ENCODE data around the gene CNTD1. TPM values are rescaled to one million over a fixed set of nuclear protein-coding genes. Genes with fewer than 3 reads are reported as not detected.

The CNTD1 gene
- total and polyA plus RNA-seq, 12 donors: 0.11 to 0.42 (median 0.29) TPM; not detected in 7

DNA sequence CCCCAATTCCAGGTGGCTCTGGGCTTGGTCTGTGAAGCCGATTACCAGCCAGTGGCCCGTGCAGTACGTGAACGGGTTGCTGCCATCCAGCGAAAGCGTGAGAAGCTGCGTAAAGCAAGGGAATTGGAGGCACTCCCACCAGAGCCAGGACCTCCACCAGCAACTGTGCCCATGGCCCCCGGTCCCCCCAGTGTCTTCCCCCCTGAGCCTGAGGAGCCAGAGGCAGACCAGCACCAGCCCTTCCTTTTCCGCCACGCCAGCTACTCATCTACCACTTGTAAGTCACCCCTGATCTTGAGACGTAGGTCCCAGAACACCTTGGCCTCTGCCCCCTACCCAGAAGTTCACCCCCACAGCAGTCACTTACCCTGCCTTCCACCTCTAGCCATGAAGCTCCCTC lies 11.4 kb upstream of the CNTD1 start:
- intact Hi-C loops (cut with DNase I): no loop called here
- peaks cover 0 to 77% (median 60%) of the 10 kb centered on the region in 7 donors for H3K27me3 ChIP-seq
- ATAC-seq: no peak

DNA sequence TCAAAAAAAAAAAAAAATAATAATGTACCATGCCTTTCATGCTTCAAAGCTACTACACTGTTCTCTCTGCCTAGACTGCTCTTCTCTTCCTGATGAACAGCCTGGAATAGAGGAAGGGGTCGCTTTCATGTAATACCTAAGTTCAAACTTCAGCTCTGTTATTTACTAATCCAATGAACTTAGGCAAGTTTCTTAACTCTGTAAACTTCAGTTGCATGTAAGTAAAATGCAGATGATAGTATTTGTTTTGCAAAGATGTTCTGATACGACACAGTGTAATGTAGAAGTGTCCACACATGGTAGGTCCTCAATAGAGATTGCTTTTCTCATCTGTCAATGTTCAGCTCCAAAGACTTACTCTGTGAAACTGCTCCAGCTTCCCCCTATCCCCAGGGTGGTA lies 6.7 kb upstream of the CNTD1 start:
- DNase-seq (no peak), ATAC-seq (no peak)
- Histone ChIP-seq H3K27me3 (peaks cover 0 to 30% (median 13%) of the 10 kb centered on the region in 7 donors), H3K4me1 (peaks cover 0 to 4% (median 3%) of the 10 kb centered on the region in 9 donors), H3K4me3 (no peak overlapping the region), H3K27ac (no peak overlapping the region), H3K9me3 (no peaks in the 10 kb centered on the region), H3K36me3 (peaks cover 0 to 18% (median 4%) of the 10 kb centered on the region in 9 donors)
- WGBS, 2 donors: 67 to 74% methylated on average over 2 of the region's 2 CpGs
- TF ChIP-seq, protein P1, sequence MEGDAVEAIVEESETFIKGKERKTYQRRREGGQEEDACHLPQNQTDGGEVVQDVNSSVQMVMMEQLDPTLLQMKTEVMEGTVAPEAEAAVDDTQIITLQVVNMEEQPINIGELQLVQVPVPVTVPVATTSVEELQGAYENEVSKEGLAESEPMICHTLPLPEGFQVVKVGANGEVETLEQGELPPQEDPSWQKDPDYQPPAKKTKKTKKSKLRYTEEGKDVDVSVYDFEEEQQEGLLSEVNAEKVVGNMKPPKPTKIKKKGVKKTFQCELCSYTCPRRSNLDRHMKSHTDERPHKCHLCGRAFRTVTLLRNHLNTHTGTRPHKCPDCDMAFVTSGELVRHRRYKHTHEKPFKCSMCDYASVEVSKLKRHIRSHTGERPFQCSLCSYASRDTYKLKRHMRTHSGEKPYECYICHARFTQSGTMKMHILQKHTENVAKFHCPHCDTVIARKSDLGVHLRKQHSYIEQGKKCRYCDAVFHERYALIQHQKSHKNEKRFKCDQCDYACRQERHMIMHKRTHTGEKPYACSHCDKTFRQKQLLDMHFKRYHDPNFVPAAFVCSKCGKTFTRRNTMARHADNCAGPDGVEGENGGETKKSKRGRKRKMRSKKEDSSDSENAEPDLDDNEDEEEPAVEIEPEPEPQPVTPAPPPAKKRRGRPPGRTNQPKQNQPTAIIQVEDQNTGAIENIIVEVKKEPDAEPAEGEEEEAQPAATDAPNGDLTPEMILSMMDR (IDR thresholded peaks at IDR 0.05): no peak
- intact Hi-C loops (cut with DNase I): loop anchor here in 1 of 10 donors (10.0 kb wide), 1 partner anchor 187 kb away; the partner anchor contains the start of genes RETREG3 and TUBG1

More for the DNA sequence above, 11.4 kb upstream of the CNTD1 start:
- no peaks in the 10 kb centered on the region for H3K9me3 ChIP-seq
- H3K4me3 ChIP-seq: no peak overlapping the region
- H3K4me1 ChIP-seq: peaks cover 3 to 21% (median 15%) of the 10 kb centered on the region in 9 donors
- TF ChIP-seq, protein P1 (IDR thresholded peaks at IDR 0.05): no peak
- DNase-seq: no peak
- no peak overlapping the region for H3K27ac ChIP-seq
- 78 to 88% methylated on average over 11 of the region's 11 CpGs for WGBS, 2 donors
- no peaks in the 10 kb centered on the region for H3K36me3 ChIP-seq

DNA sequence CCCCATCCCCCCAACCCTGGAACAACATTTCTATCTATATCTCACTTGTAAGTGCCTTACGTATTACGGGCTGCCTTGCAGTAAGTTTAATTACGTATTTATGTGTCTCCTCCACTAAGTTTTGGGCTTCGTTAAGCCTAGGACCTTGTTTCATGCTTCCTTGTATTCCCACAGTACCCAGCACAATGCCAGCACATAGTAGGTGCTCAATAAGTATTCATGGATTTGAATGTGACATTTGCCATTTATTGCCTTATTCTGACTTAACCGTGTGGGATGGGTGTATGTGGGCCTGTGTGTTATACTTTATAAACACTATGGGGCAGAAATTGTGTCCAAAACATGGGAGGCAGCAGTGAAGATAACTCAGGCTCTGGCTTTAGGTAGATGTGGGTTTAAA lies 6.1 kb upstream of the CNTD1 start:
- TF ChIP-seq, protein P1 (IDR thresholded peaks at IDR 0.05): no peak
- DNase-seq (no peak), ATAC-seq (no peak)

DNA sequence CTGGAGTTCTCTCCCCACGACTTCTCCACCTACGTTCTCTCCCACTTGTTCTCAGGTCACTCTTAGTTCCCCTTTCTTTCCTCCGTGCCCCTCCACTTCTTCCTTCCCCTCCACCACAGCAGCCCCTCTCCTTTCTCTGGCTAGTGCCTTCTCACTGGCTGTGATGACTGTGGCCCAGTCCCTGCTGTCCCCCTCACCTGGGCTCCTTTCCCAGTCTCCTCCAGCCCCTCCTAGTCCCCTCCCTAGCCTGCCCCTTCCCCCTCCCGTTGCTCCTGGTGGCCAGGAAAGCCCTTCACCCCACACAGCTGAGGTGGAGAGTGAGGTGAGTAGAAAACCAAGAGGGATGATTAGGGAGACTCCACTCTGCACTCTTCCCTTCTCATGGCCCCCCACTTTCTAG lies 3.6 kb upstream of the CNTD1 start:
- H3K4me1 ChIP-seq: peaks cover 0 to 23% (median 17%) of the 10 kb centered on the region in 9 donors
- TF ChIP-seq, protein P1 (IDR thresholded peaks at IDR 0.05): no peak
- H3K27ac ChIP-seq: no peak overlapping the region
- DNase-seq (no peak), ATAC-seq (no peak)
- H3K9me3 ChIP-seq: no peaks in the 10 kb centered on the region
- H3K36me3 ChIP-seq: peaks cover 0 to 19% (median 4%) of the 10 kb centered on the region in 9 donors
- H3K4me3 ChIP-seq: no peak overlapping the region
- WGBS, 2 donors: 72 to 74% methylated on average over 4 of the region's 4 CpGs
- intact Hi-C loops (cut with DNase I): loop anchor here in 1 of 10 donors (10.0 kb wide), 1 partner anchor 190 kb away; the partner anchor contains the start of genes RETREG3 and TUBG1
- H3K27me3 ChIP-seq: peaks cover 0 to 3% (median 0%) of the 10 kb centered on the region in 7 donors

More for the DNA sequence above, 6.1 kb upstream of the CNTD1 start:
- intact Hi-C loops (cut with DNase I): loop anchor here in 1 of 10 donors (10.0 kb wide), 1 partner anchor 188 kb away; the partner anchor contains the start of genes RETREG3 and TUBG1
- Histone ChIP-seq H3K9me3 (no peaks in the 10 kb centered on the region), H3K4me3 (no peak overlapping the region), H3K27ac (no peak overlapping the region), H3K36me3 (peaks cover 0 to 19% (median 4%) of the 10 kb centered on the region in 9 donors), H3K27me3 (peaks cover 0 to 24% (median 7%) of the 10 kb centered on the region in 7 donors), H3K4me1 (peaks cover 0 to 10% (median 9%) of the 10 kb centered on the region in 9 donors)
- 57 to 62% methylated on average over 5 of the region's 5 CpGs for WGBS, 2 donors
